Erythroblast (primary cell): ENCODE measurements around the gene CLEC18B.
"Not testable (repeated sequence)": the region's sequence is repeated elsewhere in the genome, so short reads cannot be mapped to it uniquely, and the experiment has no call there.

ENCODE experiments used
- DNase-seq, 2 experiments: peaks; one replicate each; lab custom pipeline; 2025; lab: John Stamatoyannopoulos, UW

CLEC18B gene

DNA sequence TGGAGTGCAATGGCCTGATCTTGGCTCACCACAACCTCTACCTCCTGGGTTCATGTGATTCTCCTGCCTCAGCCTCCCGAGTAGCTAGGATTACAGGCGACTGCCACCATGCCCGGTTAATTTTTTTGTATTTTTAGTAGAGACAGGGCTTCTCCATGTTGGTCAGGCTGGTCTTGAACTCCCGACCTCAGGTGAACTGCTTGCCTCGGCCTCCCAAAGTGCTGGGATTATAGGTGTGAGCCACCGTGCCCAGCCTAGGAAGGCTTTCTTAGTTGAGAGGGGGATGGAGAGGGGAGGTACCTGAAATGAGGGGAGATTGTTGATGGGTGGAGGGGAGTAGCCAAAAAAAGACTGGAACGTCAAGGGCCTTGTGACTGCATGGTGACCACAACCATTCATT lies 7.4 kb downstream of the CLEC18B start:
- DNase-seq, result not testable (repeated sequence)

DNA sequence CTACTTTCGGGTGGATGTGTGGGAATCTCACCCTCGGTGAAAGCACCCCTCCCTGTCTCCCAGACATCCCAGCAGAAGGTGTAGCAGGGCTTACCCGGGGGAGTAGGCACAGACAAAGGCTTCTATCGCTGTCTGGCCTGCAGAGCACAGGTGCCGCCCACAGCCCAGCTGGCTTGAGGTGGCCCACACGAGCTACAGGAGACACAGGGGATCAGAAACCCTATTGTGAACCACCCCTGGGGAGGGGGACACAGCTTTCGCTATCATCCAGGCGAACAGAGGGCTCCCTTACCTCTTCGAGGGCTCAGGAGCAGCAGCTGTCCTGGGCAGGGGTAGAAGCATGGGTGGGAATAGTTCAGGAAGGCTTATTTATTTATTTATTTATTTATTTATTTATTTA lies 7.8 kb downstream of the CLEC18B start:
- DNase-seq, result not testable (repeated sequence)

DNA sequence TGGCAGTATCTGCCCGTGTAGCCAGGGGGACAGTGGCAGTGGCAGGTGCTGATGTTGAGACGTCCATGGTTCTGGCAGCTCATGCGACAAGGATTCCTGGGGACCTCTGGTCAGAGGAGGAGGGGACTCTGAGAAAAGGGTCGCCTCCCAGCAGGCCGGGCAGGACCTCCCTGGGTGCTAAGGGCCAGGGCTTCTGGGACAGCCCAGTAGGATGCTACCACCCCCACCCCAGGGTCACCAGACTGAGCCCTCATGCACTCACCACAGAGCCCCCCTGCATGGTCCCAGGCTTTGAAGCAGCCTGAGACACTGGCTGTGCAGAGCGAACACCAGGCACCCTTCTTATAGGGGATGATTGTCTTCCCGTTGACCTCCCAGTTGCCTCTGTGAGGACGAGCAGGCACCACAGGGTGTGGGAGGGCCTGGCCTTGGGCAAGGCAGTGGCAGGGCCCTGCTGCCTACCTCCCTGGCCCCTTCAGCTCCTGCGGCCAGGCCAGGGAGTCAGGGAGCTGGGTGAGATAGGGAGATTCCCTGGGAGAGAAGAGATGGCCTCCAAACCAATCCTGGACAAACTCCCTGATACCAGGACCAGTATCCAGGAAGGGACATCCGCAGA lies 8.4 kb downstream of the CLEC18B start:
- not testable (repeated sequence) for DNase-seq

DNA sequence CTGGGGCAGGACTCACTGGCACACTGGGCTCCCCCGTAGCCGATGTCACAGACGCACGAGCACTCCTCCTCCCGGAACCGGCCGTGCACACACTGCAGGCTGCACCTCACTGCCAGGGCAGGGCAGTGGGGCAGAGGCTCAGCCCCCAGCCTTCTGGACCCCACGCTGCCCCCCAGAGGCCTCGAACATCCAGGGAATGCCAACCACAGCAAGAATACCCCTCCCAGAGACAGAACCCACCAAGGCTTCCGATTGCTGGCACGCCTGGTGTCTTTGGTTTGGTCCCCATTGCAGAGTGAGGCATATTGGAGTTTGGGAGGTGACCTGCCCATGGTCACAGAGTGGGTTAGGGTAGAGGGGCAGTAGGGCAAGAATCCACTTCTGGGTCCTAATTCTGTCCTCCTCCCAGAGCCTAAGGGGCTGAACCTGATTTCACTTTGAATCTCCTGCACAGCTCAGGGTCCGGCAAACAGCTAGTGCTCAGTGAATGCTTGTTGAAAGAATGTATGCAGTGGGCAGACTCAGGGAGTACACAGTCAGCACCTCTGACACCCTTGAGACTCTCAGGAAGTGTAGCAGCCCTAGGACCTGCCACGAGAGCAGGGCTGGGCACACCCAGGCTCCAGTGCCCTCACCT lies 9.0 kb downstream of the CLEC18B start:
- not testable (repeated sequence) for DNase-seq

DNA sequence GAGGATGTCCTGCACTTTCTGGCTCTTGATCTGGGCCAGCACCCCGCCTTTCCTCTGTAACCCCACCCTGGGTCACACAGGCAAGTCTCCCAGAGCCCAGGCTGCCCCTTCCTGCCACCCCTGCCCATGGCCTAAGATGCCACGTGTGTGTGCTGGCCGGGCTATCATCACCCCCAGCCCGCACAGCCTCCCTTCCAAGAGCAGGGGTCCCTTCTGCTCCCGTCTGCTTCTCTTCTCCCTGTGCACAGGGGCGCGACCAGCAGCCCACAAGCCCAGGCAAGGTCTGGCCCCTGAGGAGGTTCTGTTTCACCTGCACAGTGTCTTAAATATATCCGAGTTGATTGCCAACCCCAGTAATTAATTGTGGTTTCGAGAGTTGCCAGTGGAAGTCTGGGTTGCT lies 10.3 kb downstream of the CLEC18B start:
- DNase-seq, result not testable (repeated sequence)

GRCh38 chr16:74410057-74410957 lies 11.0 kb downstream of the CLEC18B start:
- not testable (repeated sequence) for DNase-seq

GRCh38 chr16:74409185-74409981 lies 11.9 kb downstream of the CLEC18B start:
- not testable (repeated sequence) for DNase-seq

DNA sequence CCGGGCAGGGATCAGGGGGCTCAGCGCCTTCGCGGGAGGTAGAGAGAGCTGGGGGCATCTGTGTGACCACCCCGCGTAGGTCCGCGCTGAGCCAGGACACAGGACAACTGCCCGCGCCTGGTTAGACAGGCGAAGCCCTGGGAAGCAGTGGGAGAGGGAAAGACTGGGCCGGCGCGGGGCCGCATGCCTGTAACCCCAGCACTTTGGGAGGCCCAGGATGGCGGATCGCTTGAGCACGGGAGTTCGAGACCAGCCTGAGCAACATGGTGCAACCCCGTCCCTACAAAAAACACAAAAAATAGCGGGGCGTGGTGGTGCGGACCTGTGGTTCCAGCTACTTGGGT lies 13.9 kb downstream of the CLEC18B start:
- DNase-seq, result not testable (repeated sequence)

DNA sequence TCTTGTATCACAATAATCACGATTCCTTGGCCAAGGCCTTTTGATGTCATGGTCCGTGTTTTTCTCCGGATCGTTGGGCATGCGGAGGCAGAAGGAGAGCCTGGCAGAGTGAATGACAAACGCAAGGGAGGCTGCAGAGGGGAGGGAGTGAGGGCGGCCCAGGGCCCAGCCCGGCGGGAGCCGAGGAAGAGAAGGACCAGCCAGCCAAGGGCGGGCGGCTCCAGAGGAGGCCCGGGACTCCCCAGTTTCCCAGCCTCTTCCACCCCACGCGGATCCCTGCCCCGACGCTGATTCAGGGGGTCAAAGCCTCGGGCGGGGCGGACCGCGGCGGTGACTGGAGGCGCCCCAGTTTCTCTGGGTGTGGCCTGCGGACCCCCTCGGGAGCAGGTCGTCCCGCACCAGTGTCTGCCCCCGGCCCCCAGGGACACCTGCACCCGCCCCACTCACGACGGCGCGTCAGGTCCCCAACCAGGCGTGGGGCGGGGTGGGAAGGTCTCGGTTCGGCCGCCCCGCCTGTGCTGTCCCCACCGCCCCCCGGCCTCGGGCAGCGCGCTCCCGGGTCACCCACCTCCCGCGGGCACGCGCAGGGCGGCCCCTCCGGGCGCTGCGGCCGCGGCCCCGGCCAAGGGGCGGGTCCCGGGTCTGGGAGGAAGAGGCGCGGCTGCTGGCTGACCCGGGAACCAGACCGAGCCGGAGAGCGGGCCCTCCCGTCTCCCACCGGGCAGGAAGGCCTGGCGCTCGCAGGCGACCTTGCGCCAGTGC lies 14.5 kb downstream of the CLEC18B start:
- DNase-seq, result not testable (repeated sequence)

- DNase-seq, result not testable (repeated sequence)
These were observed 16.9 kb downstream of the CLEC18B start for GRCh38 chr16:74404148-74404933.

DNA sequence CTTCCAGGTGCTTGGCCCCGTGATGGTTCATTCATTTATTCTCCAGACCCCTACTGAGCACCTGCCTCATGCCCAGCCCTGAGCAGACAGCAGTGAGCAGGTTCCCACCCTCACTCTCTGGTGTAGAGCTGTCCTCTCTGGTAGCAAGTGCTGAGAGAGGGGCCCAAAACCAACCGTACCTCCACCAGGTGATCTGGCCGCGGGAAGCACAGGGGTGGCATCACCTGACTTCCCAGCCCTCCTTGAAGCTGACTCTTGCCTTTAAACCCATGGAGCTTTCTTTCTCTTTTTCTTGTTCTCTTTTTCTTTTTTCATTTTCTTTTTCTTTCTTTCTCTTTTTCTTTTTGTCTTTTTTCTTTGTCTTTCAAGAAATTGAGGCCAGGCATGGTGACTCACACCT lies 21.0 kb downstream of the CLEC18B start:
- not testable (repeated sequence) for DNase-seq

GRCh38 chr16:74398212-74398895 lies 22.9 kb downstream of the CLEC18B start:
- not testable (repeated sequence) for DNase-seq

- DNase-seq, result not testable (repeated sequence)
These were observed 24.7 kb downstream of the CLEC18B start for GRCh38 chr16:74396521-74397017.

DNA sequence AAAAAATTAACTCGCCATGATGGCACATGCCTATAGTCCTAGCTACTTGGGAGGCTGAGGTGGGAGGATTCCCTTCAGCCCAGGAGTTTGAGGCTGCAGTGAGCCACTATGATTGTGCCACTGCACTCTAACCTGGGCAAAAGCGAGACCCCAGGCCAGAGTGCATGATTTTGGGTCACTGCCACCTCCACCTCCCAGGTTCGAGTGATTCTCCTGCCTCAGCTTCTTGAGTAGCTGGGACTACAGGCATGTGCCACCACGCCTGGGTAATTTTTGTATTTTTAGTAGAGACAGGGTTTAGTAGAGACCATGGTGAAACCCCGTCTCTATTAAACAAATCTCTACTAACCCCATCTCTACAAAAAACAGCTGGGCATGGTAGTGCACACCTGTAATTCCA lies 26.7 kb downstream of the CLEC18B start:
- not testable (repeated sequence) for DNase-seq

DNA sequence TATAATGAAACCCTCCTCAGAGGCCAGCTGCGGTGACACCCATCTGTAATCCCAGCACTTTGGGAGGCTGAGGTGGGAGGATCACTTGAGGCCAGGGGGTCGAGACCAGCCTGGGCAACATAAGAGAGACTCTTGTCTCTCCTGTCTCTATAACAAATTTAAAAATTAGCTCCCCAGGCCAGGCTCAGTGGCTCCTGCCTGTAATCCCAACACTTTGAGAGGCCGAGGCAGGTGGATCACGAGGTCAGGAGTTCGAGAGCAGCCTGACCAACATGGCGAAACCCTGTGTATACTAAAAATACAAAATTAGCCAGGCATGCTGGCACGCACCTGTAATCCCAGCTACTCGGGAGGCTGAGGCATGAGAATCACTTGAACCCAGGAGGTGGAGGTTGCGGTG lies 27.1 kb downstream of the CLEC18B start:
- DNase-seq, result not testable (repeated sequence)

- DNase-seq, result not testable (repeated sequence)
These were observed 29.7 kb downstream of the CLEC18B start for GRCh38 chr16:74391454-74392050.

GRCh38 chr16:74382339-74383034 lies 38.8 kb downstream of the CLEC18B start:
- DNase-seq, result not testable (repeated sequence)

- DNase-seq, result not testable (repeated sequence)
These were observed 47.5 kb downstream of the CLEC18B start for GRCh38 chr16:74373847-74374184.
